GM18873 (cell line): Measurements from ENCODE around the gene CASK.
"Not testable (repeated sequence)": the region's sequence is repeated elsewhere in the genome, so short reads cannot be mapped to it uniquely, and the experiment has no call there.

Experiments used
- ATAC-seq: cut with Tn5 transposase; IDR thresholded peaks from one replicate; pipeline ENCODE4 v1.9.1; 2021; ENCODE audit warnings: mild to moderate bottlenecking, moderate library complexity, moderate number of reproducible peaks; ENCODE audit not compliant: unreplicated experiment, low FRiP score

Gene CASK

GRCh38 chrX:41705680-41706374 lies 217.5 kb downstream of the CASK start:
- no peak for ATAC-seq

- no peak for ATAC-seq
Observed at GRCh38 chrX:41705042-41705441, 218.3 kb downstream of the CASK start.

- no peak for ATAC-seq
Observed at GRCh38 chrX:41703574-41704029, 219.8 kb downstream of the CASK start.

GRCh38 chrX:41695426-41695825 lies 227.9 kb downstream of the CASK start:
- no peak for ATAC-seq

- ATAC-seq = no peak
Observed at GRCh38 chrX:41693024-41693423, 230.3 kb downstream of the CASK start.

GRCh38 chrX:41692162-41692749 lies 231.1 kb downstream of the CASK start:
- ATAC-seq = no peak

- no peak for ATAC-seq
Observed at GRCh38 chrX:41689711-41690110, 233.6 kb downstream of the CASK start.

GRCh38 chrX:41688835-41689234 lies 234.5 kb downstream of the CASK start, which contains the start of gene GPR34:
Gene GPR34, plus strand, starts transcription at chrX:41688973. Its CDS starts 6,661 bp downstream, at chrX:41695634.
- ATAC-seq = no peak

- ATAC-seq = no peak
Observed at GRCh38 chrX:41688156-41688555, 235.2 kb downstream of the CASK start.

- ATAC-seq = no peak
Observed at GRCh38 chrX:41686788-41687187, 236.6 kb downstream of the CASK start.

- ATAC-seq = no peak
Observed at GRCh38 chrX:41684940-41685339, 238.4 kb downstream of the CASK start.

GRCh38 chrX:41684138-41684537 lies 239.2 kb downstream of the CASK start:
- no peak for ATAC-seq

- no peak for ATAC-seq
Observed at GRCh38 chrX:41677183-41678060, 245.9 kb downstream of the CASK start.

- not testable (repeated sequence) for ATAC-seq
Observed at GRCh38 chrX:41676361-41676760, 247.0 kb downstream of the CASK start.

GRCh38 chrX:41672643-41673042 lies 250.7 kb downstream of the CASK start:
- ATAC-seq = no peak

GRCh38 chrX:41671082-41671481 lies 252.3 kb downstream of the CASK start:
- ATAC-seq = no peak

GRCh38 chrX:41670112-41670511 lies 253.2 kb downstream of the CASK start:
- no peak for ATAC-seq

- ATAC-seq = no peak
Observed at GRCh38 chrX:41667631-41668030, 255.7 kb downstream of the CASK start.

- no peak for ATAC-seq
Observed at GRCh38 chrX:41666251-41666650, 257.1 kb downstream of the CASK start.

GRCh38 chrX:41665686-41666085 lies 257.7 kb downstream of the CASK start:
- no peak for ATAC-seq

GRCh38 chrX:41664908-41665307 lies 258.4 kb downstream of the CASK start:
- ATAC-seq = no peak
